ENCODE data around the gene BCO1.
"Not testable (repeated sequence)": the region's sequence is repeated elsewhere in the genome, so short reads cannot be mapped to it uniquely, and the experiment has no call there.

BCO1 gene

DNA sequence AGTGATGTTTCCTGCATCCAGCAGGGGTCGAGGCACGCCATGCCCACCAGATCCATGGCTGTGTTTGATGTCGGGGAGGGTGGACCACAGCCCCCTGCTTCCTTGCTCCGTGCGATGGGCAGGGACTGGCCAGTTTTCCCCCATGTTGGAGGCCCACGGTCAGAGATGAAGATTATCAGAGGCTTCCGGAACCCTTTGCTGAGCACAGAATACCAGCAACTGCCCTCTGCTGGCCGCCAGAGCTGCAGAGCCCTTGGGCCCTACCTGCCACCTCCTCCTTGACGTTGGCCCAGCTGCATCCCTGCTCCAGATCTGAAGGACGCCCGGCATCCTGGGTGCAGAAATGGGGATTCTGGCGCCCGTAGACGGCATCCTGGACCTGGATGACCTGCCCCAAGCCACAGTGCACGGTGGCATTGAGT lies 23.7 kb upstream of the BCO1 start:
- Histone ChIP-seq H3K9ac (ENCODE audit: low read length) (no peak overlapping the region), H3K4me1 (ENCODE audit: control insufficient read depth, low read depth, low read length) (no peaks in the 10 kb centered on the region), H3K27ac (ENCODE audit: low read length) (no peak overlapping the region), H3K36me3 (ENCODE audit: control insufficient read depth, low read depth, low read length) (no peaks in the 10 kb centered on the region), H3K27me3 (ENCODE audit: control insufficient read depth, insufficient read depth, low read length) (no peaks in the 10 kb centered on the region), H3K9me3 (ENCODE audit: control insufficient read depth, low read depth, low read length) (no peaks in the 10 kb centered on the region), H3K4me3 (ENCODE audit: low read length) (no peak overlapping the region)

DNA sequence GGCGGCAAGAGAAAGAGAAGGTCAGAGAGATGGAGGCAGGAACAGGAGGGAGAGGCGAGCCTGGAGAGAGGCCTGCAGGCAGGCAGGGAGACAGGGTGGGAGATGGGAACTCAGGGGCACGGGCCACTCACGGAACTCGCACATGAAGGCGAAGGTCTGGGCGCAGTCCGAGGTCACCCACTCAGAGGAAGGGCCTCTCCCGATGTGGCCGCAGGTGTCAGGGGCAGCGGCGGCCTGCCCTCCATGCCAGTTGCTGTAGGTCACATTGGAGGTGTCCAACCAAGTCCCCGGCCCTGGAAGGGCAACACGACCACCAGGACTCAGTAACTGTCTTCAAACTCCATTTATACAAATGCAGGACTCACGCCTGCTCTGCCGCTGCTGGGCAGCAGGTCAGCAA lies 22.4 kb upstream of the BCO1 start:
- Histone ChIP-seq H3K36me3 (ENCODE audit: control insufficient read depth, low read depth, low read length) (no peaks in the 10 kb centered on the region), H3K4me3 (ENCODE audit: low read length) (no peak overlapping the region), H3K27ac (ENCODE audit: low read length) (no peak overlapping the region), H3K9ac (ENCODE audit: low read length) (no peak overlapping the region), H3K27me3 (ENCODE audit: control insufficient read depth, insufficient read depth, low read length) (no peaks in the 10 kb centered on the region), H3K4me1 (ENCODE audit: control insufficient read depth, low read depth, low read length) (peaks cover 4% of the 10 kb centered on the region), H3K9me3 (ENCODE audit: control insufficient read depth, low read depth, low read length) (no peaks in the 10 kb centered on the region)

DNA sequence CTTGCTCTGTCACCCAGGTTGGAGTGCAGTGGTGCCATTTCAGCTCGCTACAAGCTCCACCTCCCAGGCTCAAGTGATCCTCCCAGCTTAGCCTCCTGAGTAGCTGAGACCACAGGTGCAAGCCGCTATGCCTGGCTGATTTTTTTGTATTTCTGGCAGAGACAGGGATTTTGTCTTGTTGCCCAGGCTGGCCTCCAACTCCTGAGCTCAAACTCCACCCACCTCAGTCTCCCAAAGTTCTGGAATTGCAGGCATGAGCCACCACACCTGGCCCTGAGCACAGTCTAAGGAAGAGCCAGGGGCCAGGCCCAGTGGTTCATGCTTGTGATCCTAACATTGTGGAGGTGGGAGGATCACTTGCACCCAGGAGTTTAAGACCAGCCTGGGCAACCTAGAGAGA lies 21.8 kb upstream of the BCO1 start:
- H3K4me1 ChIP-seq (ENCODE audit: control insufficient read depth, low read depth, low read length), result peaks cover 4% of the 10 kb centered on the region
- no peak overlapping the region for H3K9ac ChIP-seq (ENCODE audit: low read length)
- H3K36me3 ChIP-seq (ENCODE audit: control insufficient read depth, low read depth, low read length), result no peaks in the 10 kb centered on the region
- H3K27ac ChIP-seq (ENCODE audit: low read length), result no peak overlapping the region
- H3K9me3 ChIP-seq (ENCODE audit: control insufficient read depth, low read depth, low read length), result no peaks in the 10 kb centered on the region
- H3K27me3 ChIP-seq (ENCODE audit: control insufficient read depth, insufficient read depth, low read length), result no peaks in the 10 kb centered on the region
- H3K4me3 ChIP-seq (ENCODE audit: low read length), result no peak overlapping the region

DNA sequence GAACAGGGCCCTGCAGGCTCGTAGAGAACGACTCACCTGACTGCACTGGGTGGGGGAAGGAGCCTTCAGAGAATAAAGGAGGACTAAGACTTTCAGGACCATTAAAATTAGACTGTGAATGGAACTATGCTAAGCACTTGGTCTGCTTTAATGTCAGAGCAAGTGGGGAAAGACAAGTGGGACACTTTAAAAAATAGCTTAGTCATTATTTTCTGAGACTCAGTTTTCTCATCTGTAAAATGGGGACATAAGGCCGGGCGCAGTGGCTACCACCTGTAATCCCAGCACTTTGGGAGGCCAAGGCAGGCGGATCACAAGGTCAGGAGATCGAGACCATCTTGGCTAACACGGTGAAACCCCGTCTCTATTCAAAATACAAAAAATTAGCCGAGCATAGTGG lies 19.3 kb upstream of the BCO1 start:
- Histone ChIP-seq H3K4me1 (ENCODE audit: control insufficient read depth, low read depth, low read length) (peaks cover 4% of the 10 kb centered on the region), H3K27ac (ENCODE audit: low read length) (no peak overlapping the region), H3K27me3 (ENCODE audit: control insufficient read depth, insufficient read depth, low read length) (no peaks in the 10 kb centered on the region), H3K36me3 (ENCODE audit: control insufficient read depth, low read depth, low read length) (no peaks in the 10 kb centered on the region), H3K4me3 (ENCODE audit: low read length) (no peak overlapping the region), H3K9me3 (ENCODE audit: control insufficient read depth, low read depth, low read length) (no peaks in the 10 kb centered on the region), H3K9ac (ENCODE audit: low read length) (no peak overlapping the region)

DNA sequence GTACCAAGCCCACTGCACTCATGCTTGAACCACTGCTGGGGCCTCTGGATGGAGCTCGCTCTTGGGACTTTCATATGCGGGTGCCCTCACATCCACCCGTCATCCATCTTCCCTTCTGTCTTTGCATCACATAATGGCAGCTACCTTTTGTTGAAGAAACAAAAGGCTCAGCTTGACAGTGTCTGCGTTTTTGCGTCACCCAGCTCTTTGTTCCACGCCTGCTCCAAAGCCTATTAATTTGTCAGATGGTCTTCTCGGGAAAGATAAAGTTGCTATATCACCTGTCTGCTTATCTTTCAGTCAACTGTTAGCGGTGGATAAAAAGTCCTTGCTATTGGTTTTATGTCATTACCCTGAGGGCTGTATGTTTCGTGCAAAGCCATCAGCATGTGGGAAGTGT lies 18.1 kb upstream of the BCO1 start:
- Histone ChIP-seq H3K27me3 (ENCODE audit: control insufficient read depth, insufficient read depth, low read length) (no peaks in the 10 kb centered on the region), H3K27ac (ENCODE audit: low read length) (no peak overlapping the region), H3K9me3 (ENCODE audit: control insufficient read depth, low read depth, low read length) (no peaks in the 10 kb centered on the region), H3K9ac (ENCODE audit: low read length) (no peak overlapping the region), H3K36me3 (ENCODE audit: control insufficient read depth, low read depth, low read length) (no peaks in the 10 kb centered on the region), H3K4me3 (ENCODE audit: low read length) (no peak overlapping the region), H3K4me1 (ENCODE audit: control insufficient read depth, low read depth, low read length) (peaks cover 4% of the 10 kb centered on the region)

DNA sequence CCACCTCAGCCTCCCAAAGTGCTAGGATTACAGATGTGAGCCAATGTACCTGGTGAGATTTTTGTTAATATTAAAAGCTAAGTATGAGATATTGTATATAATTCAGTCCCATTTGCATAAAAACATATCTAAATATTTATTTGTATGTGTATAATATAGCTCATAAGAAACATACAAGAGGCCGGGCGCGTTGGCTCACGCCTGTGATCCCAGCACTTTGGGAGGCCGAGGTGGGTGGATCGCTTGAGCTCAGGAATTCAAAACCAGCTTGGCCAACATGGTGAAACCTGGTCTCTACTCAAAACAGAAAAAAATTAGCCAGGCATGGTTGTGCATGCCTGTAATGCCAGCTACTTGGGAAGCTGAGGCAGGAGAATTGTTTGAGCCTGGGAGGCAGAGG lies 16.8 kb upstream of the BCO1 start:
- Histone ChIP-seq H3K9me3 (ENCODE audit: control insufficient read depth, low read depth, low read length) (no peaks in the 10 kb centered on the region), H3K4me3 (ENCODE audit: low read length) (no peak overlapping the region), H3K27me3 (ENCODE audit: control insufficient read depth, insufficient read depth, low read length) (no peaks in the 10 kb centered on the region), H3K36me3 (ENCODE audit: control insufficient read depth, low read depth, low read length) (no peaks in the 10 kb centered on the region), H3K27ac (ENCODE audit: low read length) (no peak overlapping the region), H3K4me1 (ENCODE audit: control insufficient read depth, low read depth, low read length) (peaks cover 4% of the 10 kb centered on the region), H3K9ac (ENCODE audit: low read length) (no peak overlapping the region)

DNA sequence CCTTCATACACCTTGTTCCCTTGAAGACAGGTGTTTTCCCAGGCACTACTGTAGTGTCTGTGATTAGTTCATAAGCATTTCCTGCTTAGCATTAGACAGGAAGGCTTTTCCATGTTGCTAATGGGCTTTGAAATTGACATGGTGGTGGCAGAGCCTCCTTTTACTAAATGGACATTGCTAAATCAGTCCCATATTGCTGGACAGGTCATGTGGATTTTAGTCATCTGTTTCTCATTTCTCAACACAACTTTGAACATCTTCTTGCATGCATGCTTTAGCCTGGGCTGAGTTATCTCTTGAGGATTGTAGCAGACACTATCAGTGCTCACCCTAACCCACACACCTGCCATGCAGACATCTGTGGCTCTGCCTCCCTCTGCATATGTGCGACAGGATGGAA lies 13.7 kb upstream of the BCO1 start:
- no peaks in the 10 kb centered on the region for H3K27me3 ChIP-seq (ENCODE audit: control insufficient read depth, insufficient read depth, low read length)
- H3K27ac ChIP-seq (ENCODE audit: low read length), result no peak overlapping the region
- no peaks in the 10 kb centered on the region for H3K9me3 ChIP-seq (ENCODE audit: control insufficient read depth, low read depth, low read length)
- H3K4me1 ChIP-seq (ENCODE audit: control insufficient read depth, low read depth, low read length), result peaks cover 4% of the 10 kb centered on the region
- no peaks in the 10 kb centered on the region for H3K36me3 ChIP-seq (ENCODE audit: control insufficient read depth, low read depth, low read length)
- no peak overlapping the region for H3K9ac ChIP-seq (ENCODE audit: low read length)
- H3K4me3 ChIP-seq (ENCODE audit: low read length), result no peak overlapping the region

DNA sequence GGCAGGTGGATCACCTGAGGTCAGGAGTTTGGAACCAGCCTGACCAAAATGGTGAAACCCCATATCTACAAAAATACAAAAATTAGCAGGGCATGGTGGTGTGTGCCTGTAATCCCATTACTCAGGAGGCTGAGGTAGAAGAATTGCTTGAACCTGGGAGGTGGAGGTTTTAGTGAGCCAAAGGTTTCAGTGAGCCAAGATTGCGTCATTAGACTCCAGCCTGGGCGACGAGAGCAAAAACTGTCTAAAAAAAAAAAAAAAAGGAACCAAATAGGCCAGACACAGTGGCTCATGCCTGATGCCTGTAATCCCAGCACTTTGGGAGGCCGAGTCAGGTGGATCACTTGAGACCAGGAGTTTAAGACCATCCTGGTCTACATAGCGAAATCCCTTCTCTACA lies 12.8 kb upstream of the BCO1 start:
- not testable (repeated sequence) for H3K9ac ChIP-seq (ENCODE audit: low read length); H3K27ac ChIP-seq (ENCODE audit: low read length); H3K4me3 ChIP-seq (ENCODE audit: low read length); H3K27me3 ChIP-seq (ENCODE audit: control insufficient read depth, insufficient read depth, low read length); H3K9me3 ChIP-seq (ENCODE audit: control insufficient read depth, low read depth, low read length); H3K4me1 ChIP-seq (ENCODE audit: control insufficient read depth, low read depth, low read length); H3K36me3 ChIP-seq (ENCODE audit: control insufficient read depth, low read depth, low read length)

DNA sequence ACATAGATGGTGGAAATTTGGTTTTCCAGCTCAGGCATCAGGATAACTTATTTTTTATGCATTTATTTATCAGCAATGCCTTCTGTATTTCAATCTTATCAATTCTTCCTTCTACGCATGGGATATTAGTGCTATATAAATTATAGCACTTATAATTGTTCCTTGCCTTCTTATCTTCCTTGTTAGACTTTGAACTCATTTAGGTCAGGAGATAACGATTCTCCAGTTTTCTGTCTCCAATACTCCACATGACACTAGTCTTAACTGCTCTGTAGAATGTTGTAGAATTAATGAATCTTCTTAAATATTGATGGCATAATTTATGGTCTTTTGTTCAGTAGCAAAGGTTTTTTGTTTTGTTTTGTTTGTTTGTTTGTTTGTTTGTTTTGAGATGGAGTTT lies 10.7 kb upstream of the BCO1 start:
- no peak overlapping the region for H3K9ac ChIP-seq (ENCODE audit: low read length)
- H3K36me3 ChIP-seq (ENCODE audit: control insufficient read depth, low read depth, low read length), result no peaks in the 10 kb centered on the region
- no peak overlapping the region for H3K4me3 ChIP-seq (ENCODE audit: low read length)
- H3K4me1 ChIP-seq (ENCODE audit: control insufficient read depth, low read depth, low read length), result no peaks in the 10 kb centered on the region
- no peaks in the 10 kb centered on the region for H3K9me3 ChIP-seq (ENCODE audit: control insufficient read depth, low read depth, low read length)
- H3K27ac ChIP-seq (ENCODE audit: low read length), result no peak overlapping the region
- no peaks in the 10 kb centered on the region for H3K27me3 ChIP-seq (ENCODE audit: control insufficient read depth, insufficient read depth, low read length)

DNA sequence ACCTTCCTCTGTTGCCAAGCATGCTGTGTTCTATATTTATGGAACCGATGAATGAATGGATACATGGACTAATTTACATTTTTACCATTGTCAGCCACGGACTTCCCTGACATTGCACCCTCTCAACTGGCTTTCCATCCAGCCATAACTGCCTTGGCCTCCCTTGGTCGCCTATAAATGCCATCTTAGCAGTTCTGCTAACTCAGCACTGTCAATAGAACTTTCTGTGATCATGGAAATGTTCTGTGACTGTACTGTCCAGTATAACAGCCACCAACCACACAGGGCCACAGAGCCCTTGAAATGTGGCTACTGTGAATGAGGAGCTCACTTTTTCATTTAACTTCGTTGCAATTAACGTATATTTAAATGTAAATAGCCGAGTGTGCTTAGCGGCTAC lies 8.7 kb upstream of the BCO1 start:
- Histone ChIP-seq H3K9me3 (ENCODE audit: control insufficient read depth, low read depth, low read length) (no peaks in the 10 kb centered on the region), H3K4me1 (ENCODE audit: control insufficient read depth, low read depth, low read length) (no peaks in the 10 kb centered on the region), H3K9ac (ENCODE audit: low read length) (no peak overlapping the region), H3K27me3 (ENCODE audit: control insufficient read depth, insufficient read depth, low read length) (no peaks in the 10 kb centered on the region), H3K27ac (ENCODE audit: low read length) (no peak overlapping the region), H3K4me3 (ENCODE audit: low read length) (no peak overlapping the region), H3K36me3 (ENCODE audit: control insufficient read depth, low read depth, low read length) (no peaks in the 10 kb centered on the region)

DNA sequence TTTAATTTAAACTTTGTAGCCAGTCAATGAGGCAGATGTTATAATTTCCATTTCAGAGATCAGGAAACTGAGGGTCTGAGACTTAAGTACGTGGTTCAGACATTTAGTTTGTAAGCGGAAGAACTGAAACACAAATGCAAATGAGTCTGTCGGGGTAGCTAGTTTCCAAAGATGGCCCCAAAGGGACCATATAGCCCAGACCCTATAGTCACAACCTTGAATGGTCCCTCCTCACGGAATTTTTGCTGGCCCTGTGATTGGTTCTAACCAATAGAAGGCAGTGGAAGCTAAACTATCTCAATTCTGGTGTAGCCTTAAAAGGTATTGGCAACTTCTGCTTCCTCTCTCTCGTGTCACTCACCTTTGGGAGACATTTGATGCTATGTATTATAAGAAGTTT lies 7.5 kb upstream of the BCO1 start:
- H3K4me3 ChIP-seq (ENCODE audit: low read length), result no peak overlapping the region
- no peaks in the 10 kb centered on the region for H3K36me3 ChIP-seq (ENCODE audit: control insufficient read depth, low read depth, low read length)
- no peaks in the 10 kb centered on the region for H3K9me3 ChIP-seq (ENCODE audit: control insufficient read depth, low read depth, low read length)
- H3K9ac ChIP-seq (ENCODE audit: low read length), result no peak overlapping the region
- H3K4me1 ChIP-seq (ENCODE audit: control insufficient read depth, low read depth, low read length), result no peaks in the 10 kb centered on the region
- H3K27me3 ChIP-seq (ENCODE audit: control insufficient read depth, insufficient read depth, low read length), result no peaks in the 10 kb centered on the region
- H3K27ac ChIP-seq (ENCODE audit: low read length), result no peak overlapping the region

DNA sequence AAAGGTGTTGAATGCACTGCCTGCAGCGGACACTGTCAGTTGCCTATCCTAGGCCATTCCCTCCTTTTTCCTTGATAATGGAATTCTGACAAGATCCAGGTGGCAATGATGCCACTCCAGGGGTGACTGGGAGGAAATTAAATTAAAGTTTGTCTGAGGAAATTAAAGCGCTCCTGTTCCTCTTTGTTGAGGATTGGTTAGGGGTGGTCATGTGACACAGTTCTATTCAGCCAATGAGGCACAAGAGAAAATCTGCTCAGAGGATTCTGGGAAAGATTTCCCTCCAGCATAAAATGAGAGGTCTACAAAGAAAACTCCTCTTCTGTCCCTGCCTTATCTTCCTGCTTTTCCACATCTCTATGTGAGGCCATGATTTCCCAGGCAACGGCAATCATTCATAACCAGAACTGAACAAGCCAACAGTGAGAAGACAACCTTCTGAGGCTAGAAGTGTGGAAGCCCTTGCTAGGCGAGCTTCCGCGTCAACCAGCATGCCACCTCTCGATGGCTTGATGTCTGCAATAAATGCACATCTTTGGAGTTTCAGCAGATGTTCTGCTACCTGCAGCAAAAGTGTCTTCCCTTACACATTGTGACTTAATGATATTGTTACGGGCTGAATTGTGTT lies 5.6 kb upstream of the BCO1 start:
- Histone ChIP-seq H3K4me1 (ENCODE audit: control insufficient read depth, low read depth, low read length) (peaks cover 5% of the 10 kb centered on the region), H3K9me3 (ENCODE audit: control insufficient read depth, low read depth, low read length) (no peaks in the 10 kb centered on the region), H3K27me3 (ENCODE audit: control insufficient read depth, insufficient read depth, low read length) (no peaks in the 10 kb centered on the region)

More for the DNA sequence above, 5.6 kb upstream of the BCO1 start:
- Histone ChIP-seq H3K4me3 (ENCODE audit: low read length) (no peak overlapping the region), H3K36me3 (ENCODE audit: control insufficient read depth, low read depth, low read length) (no peaks in the 10 kb centered on the region), H3K27ac (ENCODE audit: low read length) (no peak overlapping the region), H3K9ac (ENCODE audit: low read length) (no peak overlapping the region)

Data from iPS-18a (cell line).